ENCODE measurements around the gene PDE10A. TPM values are rescaled to one million over a fixed set of nuclear protein-coding genes. Genes with fewer than 3 reads are reported as not detected.

The PDE10A gene
- total and polyA plus RNA-seq, 7 experiments from 2014 or later: not detected

DNA sequence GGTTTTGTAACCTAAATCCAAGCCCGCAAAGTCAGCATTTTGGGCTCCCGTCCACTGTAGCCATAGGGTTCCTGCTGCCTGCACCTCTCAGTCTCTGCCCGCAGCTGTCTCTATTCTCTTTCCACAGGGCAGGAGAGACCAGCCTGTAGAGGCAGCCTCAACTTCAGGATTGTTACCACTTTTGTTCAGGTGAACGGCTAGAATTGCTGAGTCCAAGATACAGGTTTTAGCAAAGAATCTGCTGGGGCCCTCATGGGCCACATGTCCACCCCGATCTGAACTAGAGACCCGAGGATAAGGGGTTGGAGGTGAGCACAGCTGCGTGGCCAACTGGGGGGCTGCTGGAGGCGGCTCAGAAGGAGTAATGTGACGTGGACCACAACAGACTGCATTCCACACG is 215.9 kb downstream of the PDE10A start:
- Mint-ChIP-seq H3K36me3 (no peaks in the 10 kb centered on the region), H3K9me3 (peaks cover 0 to 13% (median 3%) of the 10 kb centered on the region in 11 donors), H3K4me1 (no peaks in the 10 kb centered on the region), H3K27ac (no peak overlapping the region), H3K27me3 (no peaks in the 10 kb centered on the region), H3K4me3 (no peak overlapping the region)
- DNase-seq (no peak), ATAC-seq (no peak)
- H3K36me3 ChIP-seq (ENCODE audit: control insufficient read depth in 2 of 3, insufficient read depth in 3 of 3, low read length in 3 of 3): no peaks in the 10 kb centered on the region
- intact Hi-C loops (cut with micrococcal nuclease): no loop called here
- no peak overlapping the region for H3K27ac ChIP-seq (ENCODE audit: low read depth, low read length)
- H3K4me1 ChIP-seq (ENCODE audit: control insufficient read depth in 2 of 2, insufficient read depth in 2 of 2, low read length in 2 of 2): no peaks in the 10 kb centered on the region
- ChIA-PET POLR2A (no interaction called here), CTCF (no interaction called here)
- H3K4me3 ChIP-seq (ENCODE audit: low read length): no peak overlapping the region
- H3K27me3 ChIP-seq (ENCODE audit: control insufficient read depth in 2 of 2, insufficient read depth in 2 of 2, low read length in 2 of 2): no peaks in the 10 kb centered on the region
- no peaks in the 10 kb centered on the region for H3K9me3 ChIP-seq (ENCODE audit: control insufficient read depth in 2 of 3, low read length in 3 of 3)

DNA sequence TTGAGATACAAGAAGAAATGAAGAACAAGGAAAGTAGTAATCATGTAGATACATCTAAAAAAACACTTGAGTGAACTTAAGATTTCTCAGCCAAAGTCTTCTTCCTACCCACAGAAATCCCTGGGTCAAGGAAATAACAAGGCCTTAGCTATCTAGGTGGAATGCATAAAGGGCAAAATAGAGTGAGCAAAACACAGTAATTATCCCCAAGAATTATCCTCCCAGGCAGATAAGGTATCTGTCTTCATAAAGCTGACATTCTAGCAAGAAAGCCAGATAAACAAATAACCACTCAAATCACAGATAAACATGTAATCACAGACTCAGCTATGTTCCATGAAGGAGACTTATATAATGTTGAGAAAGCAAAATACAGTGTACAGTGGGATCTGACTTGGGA is 216.7 kb downstream of the PDE10A start:
- intact Hi-C loops (cut with micrococcal nuclease): no loop called here
- peaks cover 0 to 13% (median 2%) of the 10 kb centered on the region in 11 donors for H3K9me3 Mint-ChIP-seq
- H3K4me1 Mint-ChIP-seq: no peaks in the 10 kb centered on the region
- no peaks in the 10 kb centered on the region for H3K27me3 Mint-ChIP-seq
- POLR2A ChIA-PET: no interaction called here
- ATAC-seq: no peak
- H3K36me3 ChIP-seq (ENCODE audit: control insufficient read depth in 2 of 3, insufficient read depth in 3 of 3, low read length in 3 of 3): no peaks in the 10 kb centered on the region
- H3K4me3 Mint-ChIP-seq: no peak overlapping the region
- H3K4me1 ChIP-seq (ENCODE audit: control insufficient read depth in 2 of 2, insufficient read depth in 2 of 2, low read length in 2 of 2): no peaks in the 10 kb centered on the region
- H3K4me3 ChIP-seq (ENCODE audit: low read length): no peak overlapping the region
- no peak overlapping the region for H3K27ac Mint-ChIP-seq
- no peak for DNase-seq
- H3K36me3 Mint-ChIP-seq: no peaks in the 10 kb centered on the region
- CTCF ChIA-PET: no interaction called here
- no peaks in the 10 kb centered on the region for H3K27me3 ChIP-seq (ENCODE audit: control insufficient read depth in 2 of 2, insufficient read depth in 2 of 2, low read length in 2 of 2)
- no peaks in the 10 kb centered on the region for H3K9me3 ChIP-seq (ENCODE audit: control insufficient read depth in 2 of 3, low read length in 3 of 3)
- no peak overlapping the region for H3K27ac ChIP-seq (ENCODE audit: low read depth, low read length)

DNA sequence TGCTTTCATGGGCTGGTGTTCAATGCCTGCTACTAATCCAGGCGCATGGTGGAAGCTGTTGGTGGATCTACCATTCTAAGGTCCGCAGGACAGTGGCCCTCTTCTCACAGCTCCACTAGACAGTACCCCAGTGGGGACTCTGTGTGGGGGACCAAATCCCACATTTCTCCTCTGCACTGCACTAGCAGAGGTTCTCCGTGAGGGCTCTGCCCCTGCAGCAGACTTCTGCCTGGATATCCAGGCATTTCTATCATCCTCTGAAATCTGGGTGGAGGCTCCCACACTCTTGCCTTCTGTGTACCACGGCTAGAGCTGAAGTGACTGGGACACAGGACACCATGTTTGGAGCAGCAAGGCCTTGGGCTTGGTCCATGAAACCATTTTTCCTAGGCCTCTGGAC is 219.6 kb downstream of the PDE10A start:
- Mint-ChIP-seq H3K36me3 (no peaks in the 10 kb centered on the region), H3K4me3 (no peak overlapping the region), H3K27me3 (no peaks in the 10 kb centered on the region), H3K27ac (no peak overlapping the region), H3K9me3 (peaks cover 0 to 13% (median 0%) of the 10 kb centered on the region in 11 donors), H3K4me1 (no peaks in the 10 kb centered on the region)
- intact Hi-C loops (cut with micrococcal nuclease): loop anchor here in 1 of 2 donors (5.0 kb wide), 1 partner anchor 219 kb away; the partner anchor contains the start of gene PDE10A
- Histone ChIP-seq H3K4me3 (ENCODE audit: low read length) (no peak overlapping the region), H3K27ac (ENCODE audit: low read depth, low read length) (no peak overlapping the region), H3K36me3 (ENCODE audit: control insufficient read depth in 2 of 3, insufficient read depth in 3 of 3, low read length in 3 of 3) (no peaks in the 10 kb centered on the region), H3K9me3 (ENCODE audit: control insufficient read depth in 2 of 3, low read length in 3 of 3) (no peaks in the 10 kb centered on the region), H3K27me3 (ENCODE audit: control insufficient read depth in 2 of 2, insufficient read depth in 2 of 2, low read length in 2 of 2) (no peaks in the 10 kb centered on the region), H3K4me1 (ENCODE audit: control insufficient read depth in 2 of 2, insufficient read depth in 2 of 2, low read length in 2 of 2) (no peaks in the 10 kb centered on the region)
- CTCF ChIA-PET: no interaction called here
- no peak for ATAC-seq
- no peak for DNase-seq
- POLR2A ChIA-PET: no interaction called here

DNA sequence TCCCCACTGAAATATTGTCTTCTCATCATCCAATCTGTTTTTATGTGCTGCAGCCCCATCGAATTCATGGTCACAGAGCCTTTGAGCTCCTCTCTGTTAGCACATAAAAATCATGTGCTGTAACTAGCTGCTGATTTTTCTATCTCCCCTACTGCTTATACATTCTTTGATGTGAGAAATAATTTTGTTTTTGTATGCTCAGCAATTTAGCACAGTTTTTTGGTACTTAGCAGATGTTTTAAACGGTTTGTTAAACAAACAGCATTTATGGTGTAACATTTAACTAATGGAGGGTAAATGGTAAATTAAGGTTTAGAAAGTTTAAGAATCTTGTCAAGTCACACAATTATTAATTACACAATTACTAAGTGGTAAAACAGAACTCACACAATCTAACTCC is 221.9 kb downstream of the PDE10A start:
- Histone ChIP-seq H3K4me1 (ENCODE audit: control insufficient read depth in 2 of 2, insufficient read depth in 2 of 2, low read length in 2 of 2) (no peaks in the 10 kb centered on the region), H3K9me3 (ENCODE audit: control insufficient read depth in 2 of 3, low read length in 3 of 3) (no peaks in the 10 kb centered on the region), H3K4me3 (ENCODE audit: low read length) (no peak overlapping the region), H3K27ac (ENCODE audit: low read depth, low read length) (no peak overlapping the region), H3K36me3 (ENCODE audit: control insufficient read depth in 2 of 3, insufficient read depth in 3 of 3, low read length in 3 of 3) (no peaks in the 10 kb centered on the region), H3K27me3 (ENCODE audit: control insufficient read depth in 2 of 2, insufficient read depth in 2 of 2, low read length in 2 of 2) (no peaks in the 10 kb centered on the region)
- CTCF ChIA-PET: no interaction called here
- Mint-ChIP-seq H3K27ac (no peak overlapping the region), H3K4me1 (no peaks in the 10 kb centered on the region), H3K9me3 (peaks cover 0 to 13% (median 0%) of the 10 kb centered on the region in 11 donors), H3K36me3 (no peaks in the 10 kb centered on the region), H3K27me3 (no peaks in the 10 kb centered on the region), H3K4me3 (no peak overlapping the region)
- no peak for DNase-seq
- intact Hi-C loops (cut with micrococcal nuclease): loop anchor here in 1 of 2 donors (5.0 kb wide), 1 partner anchor 221 kb away; the partner anchor contains the start of gene PDE10A
- POLR2A ChIA-PET: no interaction called here
- ATAC-seq: no peak

DNA sequence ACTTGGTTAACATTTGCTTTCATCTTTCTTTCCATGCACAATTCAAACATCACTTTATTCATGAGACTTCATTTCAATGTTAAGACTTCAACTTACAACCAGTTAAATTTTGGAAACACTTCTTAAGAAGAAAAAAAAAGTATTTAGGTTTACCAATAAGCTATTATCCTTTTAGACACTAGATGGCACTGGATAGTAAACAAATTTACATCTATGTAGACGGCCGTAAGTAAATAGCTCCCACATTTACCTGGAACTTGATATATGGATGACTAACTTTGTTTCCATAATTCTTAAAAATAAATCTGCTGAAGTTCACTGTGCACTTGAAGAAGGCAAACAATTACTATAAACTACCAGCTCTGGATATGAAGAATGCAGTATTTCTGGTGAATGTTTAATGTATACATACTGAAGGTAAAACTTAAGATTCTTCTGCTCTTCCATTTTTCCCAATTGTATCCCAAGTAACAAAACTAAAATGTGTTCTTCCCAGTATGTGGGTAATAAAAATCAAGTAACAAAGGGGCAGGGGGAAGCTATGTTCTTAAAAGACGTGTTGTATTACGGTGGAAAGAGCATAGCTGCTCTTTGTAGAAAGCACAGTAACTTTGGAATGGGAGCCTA is 223.0 kb downstream of the PDE10A start:
- Histone ChIP-seq H3K36me3 (ENCODE audit: control insufficient read depth in 2 of 3, insufficient read depth in 3 of 3, low read length in 3 of 3) (no peaks in the 10 kb centered on the region), H3K4me3 (ENCODE audit: low read length) (no peak overlapping the region), H3K27ac (ENCODE audit: low read depth, low read length) (no peak overlapping the region), H3K4me1 (ENCODE audit: control insufficient read depth in 2 of 2, insufficient read depth in 2 of 2, low read length in 2 of 2) (no peaks in the 10 kb centered on the region), H3K27me3 (ENCODE audit: control insufficient read depth in 2 of 2, insufficient read depth in 2 of 2, low read length in 2 of 2) (no peaks in the 10 kb centered on the region), H3K9me3 (ENCODE audit: control insufficient read depth in 2 of 3, low read length in 3 of 3) (no peaks in the 10 kb centered on the region)
- H3K4me3 Mint-ChIP-seq: no peak overlapping the region
- peaks cover 0 to 13% (median 0%) of the 10 kb centered on the region in 11 donors for H3K9me3 Mint-ChIP-seq
- ATAC-seq: no peak
- CTCF ChIA-PET: no interaction called here
- H3K36me3 Mint-ChIP-seq: no peaks in the 10 kb centered on the region
- no peaks in the 10 kb centered on the region for H3K27me3 Mint-ChIP-seq
- H3K4me1 Mint-ChIP-seq: no peaks in the 10 kb centered on the region
- POLR2A ChIA-PET: no interaction called here
- no peak for DNase-seq
- intact Hi-C loops (cut with micrococcal nuclease): loop anchor here in 1 of 2 donors (1.0 to 5.0 kb wide), 2 partner anchors 222 to 410 kb away; partner anchors contain the start of gene PDE10A
- H3K27ac Mint-ChIP-seq: no peak overlapping the region

DNA sequence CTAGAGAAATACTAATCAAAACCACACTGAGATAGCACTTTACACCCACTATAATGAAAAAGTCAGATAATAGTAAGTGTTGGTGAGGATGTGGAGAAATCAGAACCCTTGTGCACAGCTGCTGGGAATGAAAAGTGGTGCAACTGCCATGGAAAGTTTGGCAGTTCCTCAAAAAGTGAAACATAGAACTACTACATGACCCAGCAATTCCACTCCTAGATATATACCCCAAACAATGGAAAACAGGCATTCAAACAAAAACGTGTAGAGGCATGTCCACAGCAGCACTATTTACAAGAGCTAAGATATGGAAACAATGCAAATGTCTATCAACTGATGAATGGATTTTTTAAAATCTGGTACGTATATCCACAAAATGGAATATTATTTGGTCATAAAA is 236.1 kb downstream of the PDE10A start:
- H3K27me3 ChIP-seq (ENCODE audit: control insufficient read depth in 2 of 2, insufficient read depth in 2 of 2, low read length in 2 of 2): no peaks in the 10 kb centered on the region
- intact Hi-C loops (cut with micrococcal nuclease): no loop called here
- no peak overlapping the region for H3K27ac ChIP-seq (ENCODE audit: low read depth, low read length)
- ChIA-PET CTCF (no interaction called here), POLR2A (no interaction called here)
- no peak overlapping the region for H3K4me3 ChIP-seq (ENCODE audit: low read length)
- H3K4me1 ChIP-seq (ENCODE audit: control insufficient read depth in 2 of 2, insufficient read depth in 2 of 2, low read length in 2 of 2): no peaks in the 10 kb centered on the region
- Mint-ChIP-seq H3K36me3 (no peaks in the 10 kb centered on the region), H3K4me1 (no peaks in the 10 kb centered on the region), H3K9me3 (peaks cover 0 to 5% (median 0%) of the 10 kb centered on the region in 11 donors), H3K27ac (no peak overlapping the region), H3K27me3 (no peaks in the 10 kb centered on the region), H3K4me3 (no peak overlapping the region)
- no peak for ATAC-seq
- no peak for DNase-seq
- no peaks in the 10 kb centered on the region for H3K9me3 ChIP-seq (ENCODE audit: control insufficient read depth in 2 of 3, low read length in 3 of 3)
- H3K36me3 ChIP-seq (ENCODE audit: control insufficient read depth in 2 of 3, insufficient read depth in 3 of 3, low read length in 3 of 3): no peaks in the 10 kb centered on the region

DNA sequence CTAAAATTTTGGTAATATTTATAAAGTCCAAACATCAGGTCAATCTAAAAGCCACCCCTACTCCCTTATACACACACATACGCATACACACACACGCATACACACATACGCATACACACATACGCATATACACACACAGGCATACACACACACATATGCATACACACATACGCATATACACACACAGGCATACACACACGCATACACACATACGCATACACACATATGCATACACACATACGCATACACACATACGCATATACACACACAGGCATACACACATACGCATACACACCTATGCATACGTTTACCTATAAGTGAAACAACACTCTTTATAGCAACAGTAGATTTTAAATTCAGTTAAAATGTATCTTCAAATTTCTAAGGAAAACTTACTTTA is 240.8 kb downstream of the PDE10A start:
- intact Hi-C loops (cut with micrococcal nuclease): no loop called here
- H3K4me3 Mint-ChIP-seq: no peak overlapping the region
- H3K27ac Mint-ChIP-seq: no peak overlapping the region
- H3K27me3 Mint-ChIP-seq: no peaks in the 10 kb centered on the region
- Histone ChIP-seq H3K4me1 (ENCODE audit: control insufficient read depth in 2 of 2, insufficient read depth in 2 of 2, low read length in 2 of 2) (no peaks in the 10 kb centered on the region), H3K27me3 (ENCODE audit: control insufficient read depth in 2 of 2, insufficient read depth in 2 of 2, low read length in 2 of 2) (no peaks in the 10 kb centered on the region), H3K36me3 (ENCODE audit: control insufficient read depth in 2 of 3, insufficient read depth in 3 of 3, low read length in 3 of 3) (no peaks in the 10 kb centered on the region), H3K9me3 (ENCODE audit: control insufficient read depth in 2 of 3, low read length in 3 of 3) (no peaks in the 10 kb centered on the region), H3K4me3 (ENCODE audit: low read length) (no peak overlapping the region), H3K27ac (ENCODE audit: low read depth, low read length) (no peak overlapping the region)
- ChIA-PET POLR2A (no interaction called here), CTCF (no interaction called here)
- H3K36me3 Mint-ChIP-seq: no peaks in the 10 kb centered on the region
- peaks cover 0 to 5% (median 0%) of the 10 kb centered on the region in 11 donors for H3K9me3 Mint-ChIP-seq
- ATAC-seq: no peak
- DNase-seq: no peak
- H3K4me1 Mint-ChIP-seq: no peaks in the 10 kb centered on the region
